Small intestine (tissue), 16 donors: Measurements from ENCODE around the gene ITK. TPM values are rescaled to one million over a fixed set of nuclear protein-coding genes. Genes with fewer than 3 reads are reported as not detected.

Experiments used
- DNase-seq, 2 donors: peaks; one replicate each; pipeline versions ENCODE4 v3.0.0 to v3.0.0-alpha.2; 2013
- FAIRE-seq: peaks from 2 replicates; lab custom pipeline; 2012; peaks lifted over from hg19 to GRCh38; lab: Jason Lieb, UNC
- H3K27ac ChIP-seq, 3 donors: one replicate each; pipeline ENCODE4 v1.5.1; 2013; ENCODE audit warnings: low read length in 2 of 3, mild to moderate bottlenecking in 2 of 3, control low read depth in 1 of 3, inconsistent platforms in 1 of 3, low read depth in 1 of 3, moderate library complexity in 1 of 3
- H3K27me3 ChIP-seq, 3 donors: one replicate each; pipeline ENCODE4 v1.6.1; 2013; ENCODE audit warnings: low read length in 3 of 3, inconsistent platforms in 1 of 3; ENCODE audit not compliant: control insufficient read depth in 3 of 3, insufficient read depth in 3 of 3
- H3K36me3 ChIP-seq, 3 donors: one replicate each; pipeline ENCODE4 v1.6.1; 2013; ENCODE audit warnings: low read length in 3 of 3, inconsistent platforms in 1 of 3, low read depth in 1 of 3, mild to moderate bottlenecking in 1 of 3, moderate library complexity in 1 of 3; ENCODE audit not compliant: control insufficient read depth in 3 of 3, insufficient read depth in 2 of 3
- H3K4me1 ChIP-seq, 3 donors: one replicate each; pipeline ENCODE4 v1.6.1; 2013; ENCODE audit warnings: low read length in 2 of 3, inconsistent platforms in 1 of 3, low read depth in 1 of 3, mild to moderate bottlenecking in 1 of 3, moderate library complexity in 1 of 3; ENCODE audit not compliant: control insufficient read depth in 3 of 3, insufficient read depth in 2 of 3
- H3K4me3 ChIP-seq, 3 donors: one replicate each; pipeline ENCODE4 v1.5.1; 2013; ENCODE audit warnings: low read length in 3 of 3, control low read depth in 1 of 3, inconsistent platforms in 1 of 3, low read depth in 1 of 3, mild to moderate bottlenecking in 1 of 3, moderate library complexity in 1 of 3
- H3K9me3 ChIP-seq, 2 donors: one replicate each; pipeline ENCODE4 v1.6.1; 2013; ENCODE audit warnings: low read depth in 1 of 2, low read length in 1 of 2; ENCODE audit not compliant: control insufficient read depth in 2 of 2, insufficient read depth in 1 of 2
- WGBS, 3 donors: extraction: QIAGEN DNeasy Blood & Tissue Kit; methylation state at CpG; one replicate each; pipeline ENCODE4 v1.1.7; 2013; 5-methylcytosine and 5-hydroxymethylcytosine counted together
- long read RNA-seq, 10 donors: transcript quantifications; one replicate each; lab custom pipeline, GENCODE V29; 2026
- polyA plus RNA-seq, 4 donors: library from polyadenylated mRNA; stranded (reverse) in 3 of 4; unstranded in 1 of 4; fragments of 200-250 nt in 3 of 4; fragments of 120-200 nt in 1 of 4; gene quantifications; one replicate each; pipeline versions ENCODE4 v1.2.1 to v1.2.3, GENCODE V29; 2013
- donor health status: healthy with polysubstance abuse.
- donor health status: control.
- donor health status: control.
- donor health status: Bipolar disorder and iron deficiency.
- donor health status: healthy.

ITK gene
- 1 to 10 TPM in 3 of 4 donors, under 1 TPM in 1; 0.67 to 2.7 (median 1.4) TPM for polyA plus RNA-seq
- long read RNA-seq, donor 1: 0 reads
- long read RNA-seq, donor 2: 0 reads
- long read RNA-seq, donor 3: 0 reads
- long read RNA-seq, donor 4: 0 reads
- long read RNA-seq, donor 5: 0 reads
- long read RNA-seq, donor 6: 0 reads
- long read RNA-seq, donor 7: 0 reads
- long read RNA-seq, donor 8: 0 reads
- long read RNA-seq, donor 9: 0 reads
- long read RNA-seq, donor 10, full-length matches to known transcripts: 1 of 1 reads
- long read RNA-seq, donor 10, partial matches to known transcripts: 0 of 1 reads
- long read RNA-seq, donor 10, other reads (novel, unspliced or antisense): 0 of 1 reads

- FAIRE-seq: no peak
- peak within 1 kb of the TSS in 2 of 3 donors; percentile 42 to 49 for H3K4me3 ChIP-seq
- H3K36me3 ChIP-seq: no peaks in the 10 kb centered on the region
- WGBS, 3 donors: 56 to 73% (median 62%) methylated on average over 8 of the region's 8 CpGs
- DNase-seq: peak in 1 of 2 donors; percentile 56
- H3K9me3 ChIP-seq: no peaks in the 10 kb centered on the region
- peak within 1 kb of the TSS in 2 of 3 donors; percentile 68 to 79 for H3K27ac ChIP-seq
- no peaks in the 10 kb centered on the region for H3K4me1 ChIP-seq
- H3K27me3 ChIP-seq: peaks cover 0 to 2% (median 0%) of the 10 kb centered on the region in 3 donors
Observed at GRCh38 chr5:157180374-157181264, at the start of gene ITK. Gene ITK (plus strand): TSS chr5:157180840. CDS start chr5:157180978, 138 bp downstream.

- no peaks in the 10 kb centered on the region for H3K9me3 ChIP-seq
- no peak for DNase-seq
- H3K27me3 ChIP-seq: no peaks in the 10 kb centered on the region
- WGBS, 3 donors: 60 to 64% (median 63%) methylated on average over 7 of the region's 7 CpGs
- H3K4me1 ChIP-seq: no peaks in the 10 kb centered on the region
- no peaks in the 10 kb centered on the region for H3K36me3 ChIP-seq
- FAIRE-seq: no peak
- no peak overlapping the region for H3K4me3 ChIP-seq
- no peak overlapping the region for H3K27ac ChIP-seq
Observed at GRCh38 chr5:157130925-157131324, 49.7 kb upstream of the ITK start.

DNA sequence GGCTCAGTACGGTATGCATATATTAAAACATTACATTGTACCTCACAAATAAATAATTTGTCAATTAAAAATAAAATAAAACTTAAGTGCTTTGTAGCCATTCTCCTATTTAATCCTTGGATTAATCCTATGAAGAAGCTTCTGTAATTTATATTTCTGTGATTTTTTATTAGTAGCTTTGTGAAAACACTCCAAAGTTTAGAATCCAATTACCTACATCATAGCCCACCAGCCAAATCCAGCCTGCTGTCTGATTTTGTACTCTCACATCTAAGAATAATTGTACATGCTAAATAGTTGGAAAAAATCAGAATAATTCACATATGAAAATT, 48.4 kb upstream of the ITK start:
- 10 to 16% (median 13%) methylated on average over 1 of the region's 1 CpG for WGBS, 3 donors
- no peaks in the 10 kb centered on the region for H3K27me3 ChIP-seq
- H3K4me3 ChIP-seq: no peak overlapping the region
- no peaks in the 10 kb centered on the region for H3K9me3 ChIP-seq
- H3K4me1 ChIP-seq: no peaks in the 10 kb centered on the region
- H3K27ac ChIP-seq: no peak overlapping the region
- FAIRE-seq (no peak), DNase-seq (no peak)
- peaks cover 0 to 4% (median 0%) of the 10 kb centered on the region in 3 donors for H3K36me3 ChIP-seq

- Histone ChIP-seq H3K9me3 (no peaks in the 10 kb centered on the region), H3K4me1 (peaks cover 0 to 4% (median 0%) of the 10 kb centered on the region in 3 donors), H3K27me3 (no peaks in the 10 kb centered on the region), H3K27ac (no peak overlapping the region), H3K36me3 (peaks cover 0 to 11% (median 4%) of the 10 kb centered on the region in 3 donors), H3K4me3 (no peak overlapping the region)
- FAIRE-seq: no peak
- no peak for DNase-seq
- 96 to 99% (median 98%) methylated on average over 6 of the region's 6 CpGs for WGBS, 3 donors
Observed at GRCh38 chr5:157137691-157138090, 42.9 kb upstream of the ITK start.

- peak; percentile 95 for FAIRE-seq
- Histone ChIP-seq H3K4me1 (peaks cover 0 to 6% (median 4%) of the 10 kb centered on the region in 3 donors), H3K27me3 (no peaks in the 10 kb centered on the region), H3K4me3 (peak within 1 kb of the TSS; percentile 87 to 97 (median 97)), H3K9me3 (no peaks in the 10 kb centered on the region), H3K27ac (peak within 1 kb of the TSS; percentile 83 to 98 (median 83)), H3K36me3 (peaks cover 0 to 5% (median 3%) of the 10 kb centered on the region in 3 donors)
- peak; percentile 99 for DNase-seq
- WGBS, 3 donors: 1% methylated on average over 44 to 48 of the region's 48 CpGs
Observed at GRCh38 chr5:157142317-157143126, 38.1 kb upstream of the ITK start, which contains the start of gene MED7. Gene MED7 (minus strand): TSS chr5:157142865. CDS start chr5:157139431, 3,434 bp downstream.

GRCh38 chr5:157143127-157143971, 37.3 kb upstream of the ITK start:
- H3K27ac ChIP-seq: peak overlapping the region; percentile 83 to 98 (median 83)
- H3K4me1 ChIP-seq: peaks cover 0 to 6% (median 4%) of the 10 kb centered on the region in 3 donors
- peaks cover 0 to 3% (median 0%) of the 10 kb centered on the region in 3 donors for H3K36me3 ChIP-seq
- DNase-seq: peak in 1 of 2 donors; percentile 77
- no peak for FAIRE-seq
- H3K9me3 ChIP-seq: no peaks in the 10 kb centered on the region
- no peaks in the 10 kb centered on the region for H3K27me3 ChIP-seq
- WGBS, 3 donors: 2 to 11% (median 4%) methylated on average over 33 of the region's 33 CpGs
- H3K4me3 ChIP-seq: peak overlapping the region; percentile 3 to 97 (median 87)

GRCh38 chr5:157148734-157149615, 31.7 kb upstream of the ITK start:
- 65 to 77% (median 76%) methylated on average over 14 of the region's 14 CpGs for whole genome bisulfite sequencing, 3 donors
- Histone ChIP-seq H3K9me3 (no peaks in the 10 kb centered on the region), H3K36me3 (no peaks in the 10 kb centered on the region), H3K27ac (no peak overlapping the region), H3K27me3 (no peaks in the 10 kb centered on the region), H3K4me1 (peaks cover 0 to 1% (median 0%) of the 10 kb centered on the region in 3 donors), H3K4me3 (no peak overlapping the region)
- FAIRE-seq (no peak), DNase-seq (peak; percentile 77 to 83)
